ENCODE data around the gene PNPO. TPM values are rescaled to one million over a fixed set of nuclear protein-coding genes. Genes with fewer than 3 reads are reported as not detected.
"Not testable (repeated sequence)": the region's sequence is repeated elsewhere in the genome, so short reads cannot be mapped to it uniquely, and the experiment has no call there.

Gene PNPO
- total RNA-seq, 1 experiment from 2014 or later: 55.6 TPM

GRCh38 chr17:47917581-47917980, 23.8 kb upstream of the PNPO start:
- DNase-seq (ENCODE audit: low read depth): no peak

GRCh38 chr17:47918006-47918405, 23.4 kb upstream of the PNPO start:
- no peak for DNase-seq (ENCODE audit: low read depth)

DNA sequence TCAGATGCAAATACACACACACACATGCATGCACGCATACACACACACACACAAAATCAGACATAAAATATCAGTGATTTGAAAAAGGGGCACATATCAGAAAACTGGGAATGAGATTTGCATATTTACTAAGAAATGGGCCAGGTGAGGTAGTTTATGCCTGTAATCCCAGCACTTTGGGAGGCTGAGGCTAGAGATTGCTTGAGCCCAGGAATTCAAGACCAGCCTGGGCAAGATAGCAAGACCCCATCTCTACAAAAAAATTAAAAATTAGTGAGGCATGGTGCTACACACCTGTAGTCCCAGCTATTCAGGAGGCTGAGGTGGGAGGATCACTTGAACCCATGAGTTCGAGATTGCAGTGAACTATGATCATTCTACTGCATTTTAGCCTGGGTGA, 22.4 kb upstream of the PNPO start:
- DNase-seq (ENCODE audit: low read depth): no peak

DNA sequence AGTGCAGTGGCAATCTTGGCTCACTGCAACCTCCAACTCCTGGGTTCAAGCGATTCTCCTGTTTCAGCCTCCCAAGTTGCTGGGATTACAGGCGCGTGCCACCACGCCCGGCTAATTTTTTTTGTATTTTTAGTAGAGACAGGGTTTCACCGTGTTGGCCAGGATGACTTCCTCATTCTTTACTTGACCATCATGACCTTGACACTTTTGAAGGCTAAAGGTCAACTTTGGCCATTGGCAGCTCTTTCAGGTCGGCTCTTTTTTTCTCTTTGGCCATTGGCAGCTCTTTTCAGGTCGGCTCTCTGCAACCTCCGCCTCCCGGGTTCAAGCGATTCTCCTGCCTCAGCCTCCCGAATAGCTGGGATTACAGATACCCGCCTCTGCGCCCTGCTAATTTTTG, 21.5 kb upstream of the PNPO start:
- DNase-seq (ENCODE audit: low read depth): not testable (repeated sequence)

- no peak for DNase-seq (ENCODE audit: low read depth)
Measured at GRCh38 chr17:47924785-47925677, 16.3 kb upstream of the PNPO start.

DNA sequence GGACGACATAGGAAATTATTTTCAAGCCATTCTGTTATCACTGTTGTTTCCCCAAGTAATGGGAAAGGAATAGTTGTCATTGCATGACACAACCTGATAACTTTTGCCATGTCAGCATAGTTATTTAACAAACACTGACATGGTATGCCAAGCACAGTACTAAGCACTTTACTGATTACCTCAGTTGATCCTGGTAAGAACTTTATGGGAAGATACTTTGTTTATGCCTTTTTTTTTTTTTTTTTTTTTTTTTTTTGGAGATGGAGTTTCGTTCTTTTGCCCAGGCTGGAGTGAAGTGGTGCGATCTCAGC, 15.7 kb upstream of the PNPO start:
- DNase-seq (ENCODE audit: low read depth): no peak

GRCh38 chr17:47927821-47928400, 13.5 kb upstream of the PNPO start:
- no peak for DNase-seq (ENCODE audit: low read depth)

GRCh38 chr17:47928415-47928814, 13.0 kb upstream of the PNPO start:
- no peak for DNase-seq (ENCODE audit: low read depth)

DNA sequence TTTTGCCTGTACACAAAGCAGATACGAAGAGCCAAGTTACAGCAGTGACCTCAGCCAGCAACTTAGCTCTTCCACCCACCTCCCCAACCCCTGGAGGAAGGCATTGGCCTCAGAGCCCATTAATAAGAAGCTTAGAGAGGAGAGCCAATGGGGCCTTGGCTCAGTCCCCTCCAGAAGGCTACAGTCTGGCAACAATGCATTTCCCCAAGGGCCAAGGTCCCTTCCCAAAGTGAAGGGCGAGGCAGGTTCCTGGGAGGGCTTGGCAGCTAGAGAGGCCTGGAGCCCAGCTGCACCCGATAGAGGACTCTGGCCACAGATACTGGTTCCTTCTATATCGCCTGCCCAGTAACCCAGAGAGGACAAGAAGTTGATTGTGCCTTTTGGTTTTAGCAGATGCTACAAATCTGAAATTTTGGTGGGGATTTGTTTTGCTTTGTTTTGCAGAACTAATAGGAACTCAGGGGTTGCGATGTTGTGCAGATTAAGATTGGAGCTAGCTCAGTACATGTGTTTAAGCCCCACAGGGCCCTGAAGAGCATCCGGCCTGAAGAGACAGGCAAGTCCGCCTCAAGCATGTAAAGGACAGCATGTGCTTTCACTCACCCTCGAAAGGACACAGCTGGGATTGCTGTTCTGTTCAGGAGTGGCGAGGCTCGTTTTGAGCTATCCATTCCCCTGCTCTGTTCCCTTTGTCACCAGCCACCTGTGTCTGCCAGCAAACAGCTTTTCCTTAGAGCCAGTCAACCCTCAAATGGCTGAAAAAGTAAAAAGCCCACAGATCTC, 12.0 kb upstream of the PNPO start:
- DNase-seq (ENCODE audit: low read depth): no peak

- no peak for DNase-seq (ENCODE audit: low read depth)
Measured at GRCh38 chr17:47931848-47932247, 9.5 kb upstream of the PNPO start.

- peak; percentile 98 for DNase-seq (ENCODE audit: low read depth)
Measured at GRCh38 chr17:47934856-47935255, 6.5 kb upstream of the PNPO start.

- not testable (repeated sequence) for DNase-seq (ENCODE audit: low read depth)
Measured at GRCh38 chr17:47935468-47935867, 5.9 kb upstream of the PNPO start.

DNA sequence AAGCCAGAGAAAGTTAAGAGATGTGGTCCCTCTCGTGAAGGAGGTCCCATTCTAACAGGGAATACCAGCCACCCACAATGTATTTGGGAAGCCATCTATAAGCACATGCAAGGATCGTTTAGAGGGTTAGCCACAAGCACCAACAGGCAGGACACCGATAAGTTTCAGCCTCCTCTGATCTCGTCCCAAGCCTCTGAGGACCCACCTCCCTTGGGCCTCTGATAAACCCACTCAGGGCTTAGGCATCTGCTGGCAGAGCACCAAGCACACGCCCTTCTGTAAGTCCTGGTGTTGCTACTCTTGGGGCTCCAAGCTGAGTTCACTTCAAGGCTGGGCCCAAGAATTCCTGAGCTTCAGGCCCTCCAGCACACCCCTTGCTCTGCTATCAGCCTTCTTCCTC, 5.4 kb upstream of the PNPO start:
- DNase-seq (ENCODE audit: low read depth): peak; percentile 89

- DNase-seq (ENCODE audit: low read depth): no peak
Measured at GRCh38 chr17:47937941-47938340, 3.4 kb upstream of the PNPO start.

DNA sequence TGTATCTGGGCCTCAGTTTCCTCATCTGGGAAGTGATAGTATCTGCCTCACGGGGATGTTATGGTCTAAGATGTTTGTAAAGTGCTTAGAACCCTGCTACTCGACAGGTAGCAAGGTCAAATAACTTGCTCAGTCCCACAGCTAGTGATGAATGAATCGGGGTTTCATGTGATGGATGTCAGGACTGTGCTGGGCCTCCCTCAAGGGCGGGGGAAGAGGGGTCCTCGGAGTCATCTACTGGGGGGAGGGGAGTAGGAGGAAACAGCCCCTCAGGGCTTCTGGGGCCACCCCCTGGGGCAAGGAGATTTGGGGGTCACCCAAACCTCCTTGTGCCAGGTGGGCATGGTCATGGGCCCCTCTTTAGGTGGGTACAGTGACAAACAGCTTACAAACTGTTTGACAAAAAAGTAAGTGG, 732 bp downstream of the PNPO start:
- DNase-seq (ENCODE audit: low read depth): no peak

DNA sequence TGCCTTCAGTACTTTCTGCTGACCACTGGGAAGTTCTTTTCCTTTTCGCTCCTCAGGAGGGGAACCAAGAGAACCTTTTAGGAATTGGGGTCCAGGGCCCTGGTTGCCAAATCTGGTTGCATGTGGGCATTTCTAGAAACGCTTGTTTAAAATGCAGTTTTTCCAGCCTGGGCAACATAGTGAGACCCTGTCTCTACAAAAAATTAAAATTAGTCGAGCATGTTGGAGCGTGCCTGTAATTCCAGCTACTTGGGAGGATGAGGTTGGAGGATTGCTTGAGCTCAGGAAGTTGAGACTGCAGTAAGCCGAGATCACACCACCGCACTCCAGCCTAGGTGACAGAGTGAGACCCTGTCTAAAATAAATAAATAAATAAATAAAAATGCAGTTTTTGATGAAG, 1.2 kb downstream of the PNPO start:
- DNase-seq (ENCODE audit: low read depth): no peak

- DNase-seq (ENCODE audit: low read depth): no peak
Measured at GRCh38 chr17:47945080-47945479, 3.7 kb downstream of the PNPO start.

- no peak for DNase-seq (ENCODE audit: low read depth)
Measured at GRCh38 chr17:47945529-47946508, 4.4 kb downstream of the PNPO start.

- DNase-seq (ENCODE audit: low read depth): no peak
Measured at GRCh38 chr17:47946516-47946915, 5.1 kb downstream of the PNPO start.

DNA sequence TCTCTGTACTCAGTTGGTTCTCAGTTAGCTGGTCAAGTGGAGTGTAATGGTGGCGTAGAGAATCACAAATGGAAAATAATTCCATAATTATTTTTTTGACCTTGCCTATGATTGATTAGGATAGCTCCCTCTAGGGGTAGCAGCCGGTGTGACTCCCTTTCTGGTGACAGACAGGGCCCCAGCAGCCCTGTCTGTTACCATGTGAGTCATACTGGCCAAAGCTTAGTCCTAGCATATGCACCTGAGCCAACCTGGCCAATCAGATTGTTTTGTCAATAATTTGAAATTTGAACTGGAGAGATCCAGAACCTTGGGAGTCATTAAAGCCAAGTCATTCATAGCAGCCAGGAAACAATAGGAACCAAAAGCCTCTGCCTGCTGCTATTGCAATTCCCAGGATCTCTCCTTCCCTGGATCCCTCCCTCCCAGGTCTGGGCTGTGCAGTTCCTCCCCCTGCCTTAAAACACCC, 5.6 kb downstream of the PNPO start:
- peak; percentile 94 for DNase-seq (ENCODE audit: low read depth)

GRCh38 chr17:47948706-47949196, 7.4 kb downstream of the PNPO start:
- peak; percentile 74 for DNase-seq (ENCODE audit: low read depth)
